WTC11 (cell line): ENCODE measurements around the gene POMT2. TPM values are rescaled to one million over a fixed set of nuclear protein-coding genes. Genes with fewer than 3 reads are reported as not detected.

ENCODE experiments used
- ATAC-seq: fragments of 200-7000 bp; cut with Tn5 transposase; 2 replicates; pipeline ENCODE4 v1.10.0; 2021; ENCODE audit warnings: mild to moderate bottlenecking, moderate library complexity
- CTCF ChIA-PET: fragments of 300-600 bp; sonication (Branson Sonifier 250); formaldehyde crosslinking; loops from one replicate; lab custom pipeline; 2021; ENCODE audit warnings: antibody characterized with exemption; lab: Charles Lee
- POLR2A ChIA-PET: fragments of 350-600 bp; sonication (Branson Sonifier 250); formaldehyde crosslinking; loops from one replicate; lab custom pipeline; 2021; ENCODE audit warnings: antibody characterized with exemption; lab: Charles Lee
- DNase-seq: peaks from one replicate; pipeline ENCODE4 v3.0.0; 2021; ENCODE audit warnings: low spot score
- H3K27ac Mint-ChIP-seq: 2 replicates; pipeline ENCODE4 v1.8.0; 2021; ENCODE audit warnings: mixed read lengths
- H3K27me3 Mint-ChIP-seq: 2 replicates; pipeline ENCODE4 v1.8.0; 2021; ENCODE audit warnings: low read depth, mild to moderate bottlenecking, moderate library complexity, mixed read lengths
- H3K36me3 Mint-ChIP-seq: 2 replicates; pipeline ENCODE4 v1.8.0; 2021; ENCODE audit warnings: mixed read lengths
- H3K4me1 Mint-ChIP-seq: 2 replicates; pipeline ENCODE4 v1.8.0; 2022; ENCODE audit warnings: mixed read lengths
- H3K4me3 Mint-ChIP-seq: 2 replicates; pipeline ENCODE4 v1.8.0; 2021; ENCODE audit warnings: mild to moderate bottlenecking, moderate library complexity, mixed read lengths
- H3K9me3 Mint-ChIP-seq: 2 replicates; pipeline ENCODE4 v1.8.0; 2021; ENCODE audit warnings: mixed read lengths
- ELF4 ChIP-seq: sonication (generic); formaldehyde crosslinking; IDR thresholded peaks from 2 replicates; pipeline ENCODE4 v1.8.1; 2022; ENCODE audit warnings: low read depth, mild to moderate bottlenecking, moderate library complexity, missing genetic modification reagents
- FOXJ3 ChIP-seq: sonication (generic); formaldehyde crosslinking; IDR thresholded peaks from 2 replicates; pipeline ENCODE4 v1.9.0; 2021; ENCODE audit warnings: missing genetic modification reagents, mild to moderate bottlenecking, borderline replicate concordance
- FOXP1 ChIP-seq: sonication (generic); formaldehyde crosslinking; IDR thresholded peaks from 2 replicates; pipeline ENCODE4 v1.8.0; 2022; ENCODE audit warnings: missing genetic modification reagents, mild to moderate bottlenecking, moderate library complexity, borderline replicate concordance
- IRF2 ChIP-seq: sonication (generic); formaldehyde crosslinking; IDR thresholded peaks from 2 replicates; pipeline ENCODE4 v1.8.0; 2022; ENCODE audit warnings: low read depth, missing genetic modification reagents, borderline replicate concordance
- JAZF1 ChIP-seq: fragments of 250-450 bp; sonication (Bioruptor Pico); IDR thresholded peaks from 2 replicates; pipeline ENCODE4 v1.9.0; 2021; ENCODE audit warnings: moderate library complexity, mild to moderate bottlenecking, inconsistent platforms
- JUN ChIP-seq: sonication (generic); formaldehyde crosslinking; IDR thresholded peaks from 2 replicates; pipeline ENCODE4 v1.8.0; 2023; ENCODE audit warnings: mild to moderate bottlenecking, missing genetic modification reagents
- RELA ChIP-seq: sonication (generic); formaldehyde crosslinking; IDR thresholded peaks from 2 replicates; pipeline ENCODE4 v1.8.1; 2022; ENCODE audit warnings: missing genetic modification reagents, mild to moderate bottlenecking, borderline replicate concordance
- SOX15 ChIP-seq: fragments of 250-450 bp; sonication (Bioruptor Pico); IDR thresholded peaks from 2 replicates; pipeline ENCODE4 v1.9.0; 2021; ENCODE audit warnings: mild to moderate bottlenecking
- ZBTB21 ChIP-seq: sonication (generic); formaldehyde crosslinking; IDR thresholded peaks from 2 replicates; pipeline ENCODE4 v1.8.1; 2023; ENCODE audit warnings: mild to moderate bottlenecking, missing genetic modification reagents, borderline replicate concordance
- ZNF396 ChIP-seq: fragments of 250-450 bp; sonication (Bioruptor Pico); IDR thresholded peaks from 2 replicates; pipeline ENCODE4 v1.8.0; 2021; ENCODE audit warnings: mild to moderate bottlenecking, moderate library complexity, borderline replicate concordance
- microRNA-seq: library from miRNA; unstranded; fragments of <30 nt; microRNA quantifications from one replicate; pipeline ENCODE4 v1.2.0, GENCODE V29; 2022; ENCODE audit warnings: borderline number of aligned reads
- total RNA-seq: library from RNA; stranded (reverse); gene quantifications from 3 replicates; pipeline ENCODE4 v1.2.3, GENCODE V29; 2021
- TF ChIP-seq, protein P1 (sequence below): fragments of 250-450 bp; sonication (Bioruptor Pico); IDR thresholded peaks from 2 replicates; pipeline ENCODE4 v1.9.0; 2021; ENCODE audit warnings: mild to moderate bottlenecking
- TF ChIP-seq, protein P2 (sequence below): sonication (generic); formaldehyde crosslinking; IDR thresholded peaks from 2 replicates; pipeline ENCODE4 v1.8.1; 2023; ENCODE audit warnings: mild to moderate bottlenecking, moderate library complexity, missing genetic modification reagents
- TF ChIP-seq, protein P3 (sequence below): sonication (generic); formaldehyde crosslinking; IDR thresholded peaks from 2 replicates; pipeline ENCODE4 v1.8.1; 2023; ENCODE audit warnings: mild to moderate bottlenecking, missing genetic modification reagents, moderate library complexity
- TF ChIP-seq, protein P4 (sequence below): sonication (generic); formaldehyde crosslinking; IDR thresholded peaks from 2 replicates; pipeline ENCODE4 v1.8.1; 2023; ENCODE audit warnings: mild to moderate bottlenecking, missing genetic modification reagents

The POMT2 gene
- total RNA-seq, 1 experiment from 2014 or later = 38.7 TPM

DNA sequence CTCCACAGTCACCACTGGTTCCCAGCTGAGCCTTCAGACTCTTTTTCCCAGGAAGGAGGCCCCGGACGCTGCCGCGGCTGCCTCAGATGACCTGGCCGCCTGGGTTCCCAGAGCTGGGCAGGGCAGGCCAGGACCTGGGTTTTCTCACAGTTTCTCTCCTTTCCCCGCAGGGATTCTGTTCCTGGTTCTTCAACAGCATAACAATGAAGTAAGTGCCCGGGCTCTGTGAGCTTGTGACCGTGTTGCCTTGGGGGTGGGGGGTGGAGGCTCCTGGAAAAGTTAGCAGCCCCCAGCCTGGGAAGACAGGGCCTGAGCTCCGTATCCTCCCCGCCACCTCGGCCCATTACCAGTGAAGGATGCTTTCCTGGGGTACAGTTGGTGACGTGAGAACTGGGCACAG, 95.4 kb downstream of the POMT2 start:
- Mint-ChIP-seq H3K36me3 (no peaks in the 10 kb centered on the region), H3K27me3 (no peaks in the 10 kb centered on the region), H3K4me3 (no peak overlapping the region), H3K4me1 (peaks cover 44% of the 10 kb centered on the region), H3K27ac (no peak overlapping the region), H3K9me3 (no peaks in the 10 kb centered on the region)
- TF ChIP-seq FOXJ3 (CRISPR knock-in tag) = no peak
- TF ChIP-seq, protein P1, sequence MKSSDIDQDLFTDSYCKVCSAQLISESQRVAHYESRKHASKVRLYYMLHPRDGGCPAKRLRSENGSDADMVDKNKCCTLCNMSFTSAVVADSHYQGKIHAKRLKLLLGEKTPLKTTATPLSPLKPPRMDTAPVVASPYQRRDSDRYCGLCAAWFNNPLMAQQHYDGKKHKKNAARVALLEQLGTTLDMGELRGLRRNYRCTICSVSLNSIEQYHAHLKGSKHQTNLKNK (CRISPR knock-in tag) = no peak
- TF ChIP-seq, protein P2, sequence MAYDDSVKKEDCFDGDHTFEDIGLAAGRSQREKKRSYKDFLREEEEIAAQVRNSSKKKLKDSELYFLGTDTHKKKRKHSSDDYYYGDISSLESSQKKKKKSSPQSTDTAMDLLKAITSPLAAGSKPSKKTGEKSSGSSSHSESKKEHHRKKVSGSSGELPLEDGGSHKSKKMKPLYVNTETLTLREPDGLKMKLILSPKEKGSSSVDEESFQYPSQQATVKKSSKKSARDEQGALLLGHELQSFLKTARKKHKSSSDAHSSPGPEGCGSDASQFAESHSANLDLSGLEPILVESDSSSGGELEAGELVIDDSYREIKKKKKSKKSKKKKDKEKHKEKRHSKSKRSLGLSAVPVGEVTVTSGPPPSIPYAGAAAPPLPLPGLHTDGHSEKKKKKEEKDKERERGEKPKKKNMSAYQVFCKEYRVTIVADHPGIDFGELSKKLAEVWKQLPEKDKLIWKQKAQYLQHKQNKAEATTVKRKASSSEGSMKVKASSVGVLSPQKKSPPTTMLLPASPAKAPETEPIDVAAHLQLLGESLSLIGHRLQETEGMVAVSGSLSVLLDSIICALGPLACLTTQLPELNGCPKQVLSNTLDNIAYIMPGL (CRISPR knock-in tag) = no peak
- TF ChIP-seq, protein P3, sequence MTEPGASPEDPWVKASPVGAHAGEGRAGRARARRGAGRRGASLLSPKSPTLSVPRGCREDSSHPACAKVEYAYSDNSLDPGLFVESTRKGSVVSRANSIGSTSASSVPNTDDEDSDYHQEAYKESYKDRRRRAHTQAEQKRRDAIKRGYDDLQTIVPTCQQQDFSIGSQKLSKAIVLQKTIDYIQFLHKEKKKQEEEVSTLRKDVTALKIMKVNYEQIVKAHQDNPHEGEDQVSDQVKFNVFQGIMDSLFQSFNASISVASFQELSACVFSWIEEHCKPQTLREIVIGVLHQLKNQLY = no peak
- TF ChIP-seq JAZF1 (CRISPR knock-in tag) = no peak
- TF ChIP-seq JUN (CRISPR knock-in tag) = no peak
- TF ChIP-seq IRF2 (CRISPR knock-in tag) = no peak
- TF ChIP-seq ZNF396 (CRISPR knock-in tag) = no peak
- TF ChIP-seq, protein P4, sequence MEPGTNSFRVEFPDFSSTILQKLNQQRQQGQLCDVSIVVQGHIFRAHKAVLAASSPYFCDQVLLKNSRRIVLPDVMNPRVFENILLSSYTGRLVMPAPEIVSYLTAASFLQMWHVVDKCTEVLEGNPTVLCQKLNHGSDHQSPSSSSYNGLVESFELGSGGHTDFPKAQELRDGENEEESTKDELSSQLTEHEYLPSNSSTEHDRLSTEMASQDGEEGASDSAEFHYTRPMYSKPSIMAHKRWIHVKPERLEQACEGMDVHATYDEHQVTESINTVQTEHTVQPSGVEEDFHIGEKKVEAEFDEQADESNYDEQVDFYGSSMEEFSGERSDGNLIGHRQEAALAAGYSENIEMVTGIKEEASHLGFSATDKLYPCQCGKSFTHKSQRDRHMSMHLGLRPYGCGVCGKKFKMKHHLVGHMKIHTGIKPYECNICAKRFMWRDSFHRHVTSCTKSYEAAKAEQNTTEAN (CRISPR knock-in tag) = no peak
- TF ChIP-seq SOX15 = no peak
- TF ChIP-seq RELA (CRISPR knock-in tag) = no peak
- no peak for TF ChIP-seq FOXP1 (CRISPR knock-in tag)
- TF ChIP-seq ELF4 (CRISPR knock-in tag) = no peak
- TF ChIP-seq ZBTB21 = no peak
- DNase-seq = no peak
- ATAC-seq = no peak
- POLR2A ChIA-PET = no interaction called here
- CTCF ChIA-PET = interaction anchor here (0.6 to 5.0 kb wide), 7 partner anchors 12 to 428 kb away, joined by 3 to 27 read pairs (median 5); no protein-coding TSS in a partner anchor

Small RNA genes lying within 50 kb of the gene (microRNA-seq; reads per million reads assigned to microRNA genes)
- gene MIR1260A = not detected

Other genes starting within 250 kb of the POMT2 start
- gene CIPC, start 222.6 kb downstream of the POMT2 start, total RNA-seq = 22.5 to 25.4 TPM (median 24.2 TPM) in 3 replicates
- gene ZDHHC22, start 179.1 kb downstream of the POMT2 start, total RNA-seq = 38.6 to 47.7 TPM (median 39.3 TPM) in 3 replicates
- 3.6 to 8.8 TPM (median 6.0 TPM) in 3 replicates for gene TMEM63C, start 139.1 kb downstream of the POMT2 start, total RNA-seq
- 0.14 to 0.46 TPM (median 0.33 TPM) in 3 replicates for gene NGB, start 49.7 kb downstream of the POMT2 start, total RNA-seq
- 35.6 to 40.2 TPM (median 38.2 TPM) in 3 replicates for gene GSTZ1, start 153 bp upstream of the POMT2 start, total RNA-seq
- gene TMED8, start 56.2 kb upstream of the POMT2 start, total RNA-seq = 12.8 to 14.2 TPM (median 13.4 TPM) in 3 replicates
- gene SAMD15, start 56.5 kb upstream of the POMT2 start, total RNA-seq = 0.27 to 0.42 TPM (median 0.30 TPM) in 3 replicates
- 0.11 to 0.44 TPM (median 0.20 TPM) in 3 replicates for gene NOXRED1, start 102.6 kb upstream of the POMT2 start, total RNA-seq
- gene VIPAS39, start 136.7 kb upstream of the POMT2 start, total RNA-seq = 17.0 to 18.5 TPM (median 17.9 TPM) in 3 replicates
- 137 to 186 TPM (median 160 TPM) in 3 replicates for gene AHSA1, start 137.2 kb upstream of the POMT2 start, total RNA-seq
- gene ISM2, start 177.9 kb upstream of the POMT2 start, total RNA-seq = 0.80 to 1.4 TPM (median 1.3 TPM) in 3 replicates